WTC11 (cell line): ENCODE results near the gene IBA57.

Source experiments
- CREM ChIP-seq: sonication (generic); formaldehyde crosslinking; IDR thresholded peaks from 2 replicates; pipeline ENCODE4 v1.8.1; 2022; ENCODE audit warnings: mild to moderate bottlenecking, missing genetic modification reagents, moderate library complexity
- ELF4 ChIP-seq: sonication (generic); formaldehyde crosslinking; IDR thresholded peaks from 2 replicates; pipeline ENCODE4 v1.8.1; 2022; ENCODE audit warnings: low read depth, mild to moderate bottlenecking, moderate library complexity, missing genetic modification reagents
- FOXP1 ChIP-seq: sonication (generic); formaldehyde crosslinking; IDR thresholded peaks from 2 replicates; pipeline ENCODE4 v1.8.0; 2022; ENCODE audit warnings: missing genetic modification reagents, mild to moderate bottlenecking, moderate library complexity, borderline replicate concordance
- JUN ChIP-seq: sonication (generic); formaldehyde crosslinking; IDR thresholded peaks from 2 replicates; pipeline ENCODE4 v1.8.0; 2023; ENCODE audit warnings: mild to moderate bottlenecking, missing genetic modification reagents
- MAX ChIP-seq: sonication (generic); formaldehyde crosslinking; IDR thresholded peaks from 2 replicates; pipeline ENCODE4 v1.8.0; 2022; ENCODE audit warnings: mild to moderate bottlenecking, missing genetic modification reagents
- TEAD4 ChIP-seq: sonication (generic); formaldehyde crosslinking; IDR thresholded peaks from 2 replicates; pipeline ENCODE4 v1.8.0; 2022; ENCODE audit warnings: mild to moderate bottlenecking, missing genetic modification reagents
- TF ChIP-seq, protein P1 (sequence below): fragments of 200-600 bp; IDR thresholded peaks from 2 replicates; pipeline ENCODE4 v1.8.0; 2022; ENCODE audit warnings: antibody characterized with exemption
- TF ChIP-seq, protein P2 (sequence below): sonication (generic); formaldehyde crosslinking; IDR thresholded peaks from 2 replicates; pipeline ENCODE4 v1.8.0; 2022; ENCODE audit warnings: mild to moderate bottlenecking, missing genetic modification reagents
- TF ChIP-seq, protein P3 (sequence below): sonication (generic); formaldehyde crosslinking; IDR thresholded peaks from 2 replicates; pipeline ENCODE4 v1.8.1; 2023; ENCODE audit warnings: mild to moderate bottlenecking, missing genetic modification reagents, moderate library complexity
- TF ChIP-seq, protein P4 (sequence below): sonication (generic); formaldehyde crosslinking; IDR thresholded peaks from 2 replicates; pipeline ENCODE4 v1.8.1; 2022; ENCODE audit warnings: low read depth, mild to moderate bottlenecking, moderate library complexity, missing genetic modification reagents, borderline replicate concordance
- TF ChIP-seq, protein P5 (sequence below): sonication (generic); formaldehyde crosslinking; IDR thresholded peaks from 2 replicates; pipeline ENCODE4 v1.8.1; 2023; ENCODE audit warnings: mild to moderate bottlenecking, moderate library complexity, missing genetic modification reagents

DNA sequence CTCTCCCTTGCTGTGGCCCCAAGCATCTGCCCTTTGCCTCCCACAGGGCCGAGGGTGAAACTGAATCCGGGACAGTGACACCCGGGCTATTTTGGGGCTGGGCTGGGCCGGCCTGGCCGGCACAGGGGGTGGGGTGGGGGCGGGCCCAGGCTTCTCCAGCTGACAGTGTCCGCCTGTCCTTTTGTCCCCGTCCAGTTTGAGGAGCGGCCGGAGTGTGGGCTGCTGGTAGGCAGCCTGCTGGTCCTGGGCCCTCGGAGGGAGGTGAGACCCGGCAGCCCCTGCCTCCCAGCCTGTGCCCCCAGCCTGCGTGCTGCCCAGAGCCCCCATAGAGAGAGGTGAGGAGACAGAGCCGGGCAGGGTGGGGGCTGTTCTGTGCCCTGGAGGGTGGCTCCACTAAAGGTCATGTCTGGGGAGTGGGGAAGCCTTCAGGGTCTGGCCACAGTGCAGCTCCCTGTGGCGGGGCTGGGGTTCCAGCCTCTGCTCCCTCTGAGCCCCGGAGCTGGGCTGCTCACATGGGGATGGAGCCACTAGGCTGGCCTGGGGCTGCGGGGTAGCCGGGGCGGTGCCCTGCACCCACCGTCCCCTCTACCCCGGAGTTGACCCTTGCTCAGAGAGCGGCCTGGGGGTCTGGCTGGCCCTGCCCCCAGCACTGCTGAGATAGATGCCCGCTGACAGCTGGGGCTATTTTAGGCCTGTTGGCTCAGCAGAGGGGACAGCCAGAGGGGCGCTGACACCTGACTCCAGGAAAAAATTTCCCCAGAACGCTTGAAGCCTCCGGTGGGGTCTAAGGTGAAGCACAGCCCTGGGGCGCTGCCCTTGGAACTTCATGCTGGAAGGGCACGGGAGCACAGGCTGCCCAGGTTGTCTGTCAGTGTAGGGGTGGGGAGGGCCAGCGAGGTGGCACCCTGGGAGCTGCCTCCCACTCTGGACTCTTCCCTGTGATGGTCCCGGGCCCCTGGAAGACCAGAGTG lies 42.5 kb downstream of the IBA57 start, which contains the start of gene OBSCN:
- TF ChIP-seq MAX (CRISPR knock-in tag) (no peak), CREM (CRISPR knock-in tag) (no peak), TEAD4 (CRISPR knock-in tag) (no peak), ELF4 (CRISPR knock-in tag) (no peak), JUN (no peak), FOXP1 (no peak)
- TF ChIP-seq, protein P1, sequence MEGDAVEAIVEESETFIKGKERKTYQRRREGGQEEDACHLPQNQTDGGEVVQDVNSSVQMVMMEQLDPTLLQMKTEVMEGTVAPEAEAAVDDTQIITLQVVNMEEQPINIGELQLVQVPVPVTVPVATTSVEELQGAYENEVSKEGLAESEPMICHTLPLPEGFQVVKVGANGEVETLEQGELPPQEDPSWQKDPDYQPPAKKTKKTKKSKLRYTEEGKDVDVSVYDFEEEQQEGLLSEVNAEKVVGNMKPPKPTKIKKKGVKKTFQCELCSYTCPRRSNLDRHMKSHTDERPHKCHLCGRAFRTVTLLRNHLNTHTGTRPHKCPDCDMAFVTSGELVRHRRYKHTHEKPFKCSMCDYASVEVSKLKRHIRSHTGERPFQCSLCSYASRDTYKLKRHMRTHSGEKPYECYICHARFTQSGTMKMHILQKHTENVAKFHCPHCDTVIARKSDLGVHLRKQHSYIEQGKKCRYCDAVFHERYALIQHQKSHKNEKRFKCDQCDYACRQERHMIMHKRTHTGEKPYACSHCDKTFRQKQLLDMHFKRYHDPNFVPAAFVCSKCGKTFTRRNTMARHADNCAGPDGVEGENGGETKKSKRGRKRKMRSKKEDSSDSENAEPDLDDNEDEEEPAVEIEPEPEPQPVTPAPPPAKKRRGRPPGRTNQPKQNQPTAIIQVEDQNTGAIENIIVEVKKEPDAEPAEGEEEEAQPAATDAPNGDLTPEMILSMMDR = no peak
- TF ChIP-seq, protein P2, sequence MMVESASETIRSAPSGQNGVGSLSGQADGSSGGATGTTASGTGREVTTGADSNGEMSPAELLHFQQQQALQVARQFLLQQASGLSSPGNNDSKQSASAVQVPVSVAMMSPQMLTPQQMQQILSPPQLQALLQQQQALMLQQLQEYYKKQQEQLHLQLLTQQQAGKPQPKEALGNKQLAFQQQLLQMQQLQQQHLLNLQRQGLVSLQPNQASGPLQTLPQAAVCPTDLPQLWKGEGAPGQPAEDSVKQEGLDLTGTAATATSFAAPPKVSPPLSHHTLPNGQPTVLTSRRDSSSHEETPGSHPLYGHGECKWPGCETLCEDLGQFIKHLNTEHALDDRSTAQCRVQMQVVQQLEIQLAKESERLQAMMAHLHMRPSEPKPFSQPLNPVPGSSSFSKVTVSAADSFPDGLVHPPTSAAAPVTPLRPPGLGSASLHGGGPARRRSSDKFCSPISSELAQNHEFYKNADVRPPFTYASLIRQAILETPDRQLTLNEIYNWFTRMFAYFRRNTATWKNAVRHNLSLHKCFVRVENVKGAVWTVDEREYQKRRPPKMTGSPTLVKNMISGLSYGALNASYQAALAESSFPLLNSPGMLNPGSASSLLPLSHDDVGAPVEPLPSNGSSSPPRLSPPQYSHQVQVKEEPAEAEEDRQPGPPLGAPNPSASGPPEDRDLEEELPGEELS (CRISPR knock-in tag) = no peak
- TF ChIP-seq, protein P3, sequence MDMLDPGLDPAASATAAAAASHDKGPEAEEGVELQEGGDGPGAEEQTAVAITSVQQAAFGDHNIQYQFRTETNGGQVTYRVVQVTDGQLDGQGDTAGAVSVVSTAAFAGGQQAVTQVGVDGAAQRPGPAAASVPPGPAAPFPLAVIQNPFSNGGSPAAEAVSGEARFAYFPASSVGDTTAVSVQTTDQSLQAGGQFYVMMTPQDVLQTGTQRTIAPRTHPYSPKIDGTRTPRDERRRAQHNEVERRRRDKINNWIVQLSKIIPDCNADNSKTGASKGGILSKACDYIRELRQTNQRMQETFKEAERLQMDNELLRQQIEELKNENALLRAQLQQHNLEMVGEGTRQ (CRISPR knock-in tag) = no peak
- TF ChIP-seq, protein P4, sequence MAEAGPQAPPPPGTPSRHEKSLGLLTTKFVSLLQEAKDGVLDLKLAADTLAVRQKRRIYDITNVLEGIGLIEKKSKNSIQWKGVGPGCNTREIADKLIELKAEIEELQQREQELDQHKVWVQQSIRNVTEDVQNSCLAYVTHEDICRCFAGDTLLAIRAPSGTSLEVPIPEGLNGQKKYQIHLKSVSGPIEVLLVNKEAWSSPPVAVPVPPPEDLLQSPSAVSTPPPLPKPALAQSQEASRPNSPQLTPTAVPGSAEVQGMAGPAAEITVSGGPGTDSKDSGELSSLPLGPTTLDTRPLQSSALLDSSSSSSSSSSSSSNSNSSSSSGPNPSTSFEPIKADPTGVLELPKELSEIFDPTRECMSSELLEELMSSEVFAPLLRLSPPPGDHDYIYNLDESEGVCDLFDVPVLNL (CRISPR knock-in tag) = no peak
- TF ChIP-seq, protein P5, sequence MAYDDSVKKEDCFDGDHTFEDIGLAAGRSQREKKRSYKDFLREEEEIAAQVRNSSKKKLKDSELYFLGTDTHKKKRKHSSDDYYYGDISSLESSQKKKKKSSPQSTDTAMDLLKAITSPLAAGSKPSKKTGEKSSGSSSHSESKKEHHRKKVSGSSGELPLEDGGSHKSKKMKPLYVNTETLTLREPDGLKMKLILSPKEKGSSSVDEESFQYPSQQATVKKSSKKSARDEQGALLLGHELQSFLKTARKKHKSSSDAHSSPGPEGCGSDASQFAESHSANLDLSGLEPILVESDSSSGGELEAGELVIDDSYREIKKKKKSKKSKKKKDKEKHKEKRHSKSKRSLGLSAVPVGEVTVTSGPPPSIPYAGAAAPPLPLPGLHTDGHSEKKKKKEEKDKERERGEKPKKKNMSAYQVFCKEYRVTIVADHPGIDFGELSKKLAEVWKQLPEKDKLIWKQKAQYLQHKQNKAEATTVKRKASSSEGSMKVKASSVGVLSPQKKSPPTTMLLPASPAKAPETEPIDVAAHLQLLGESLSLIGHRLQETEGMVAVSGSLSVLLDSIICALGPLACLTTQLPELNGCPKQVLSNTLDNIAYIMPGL (CRISPR knock-in tag) = no peak
